Activated CD8-positive, alpha-beta memory T cell treated with anti-CD3 and anti-CD28 coated beads, Interleukin-2, amount 50 U/mL, for 24 hours (primary cell): ENCODE data around the gene SH3RF3.

Experiments
- DNase-seq: peaks from one replicate; pipeline ENCODE4 v3.0.0-alpha.2; 2020; ENCODE audit errors: extremely low read depth

The SH3RF3 gene

GRCh38 chr2:109332880-109333279 lies 203.9 kb downstream of the SH3RF3 start:
- DNase-seq: no peak

GRCh38 chr2:109333414-109334210 lies 204.6 kb downstream of the SH3RF3 start:
- DNase-seq: no peak

- DNase-seq: no peak
Observed at GRCh38 chr2:109335631-109336176, 206.7 kb downstream of the SH3RF3 start.

GRCh38 chr2:109336296-109336695 lies 207.3 kb downstream of the SH3RF3 start:
- no peak for DNase-seq

- DNase-seq: no peak
Observed at GRCh38 chr2:109337221-109337620, 208.2 kb downstream of the SH3RF3 start.

GRCh38 chr2:109339519-109339966 lies 210.5 kb downstream of the SH3RF3 start:
- DNase-seq: no peak

- DNase-seq: no peak
Observed at GRCh38 chr2:109340381-109340780, 211.4 kb downstream of the SH3RF3 start.

- no peak for DNase-seq
Observed at GRCh38 chr2:109341355-109342255, 212.6 kb downstream of the SH3RF3 start.

- no peak for DNase-seq
Observed at GRCh38 chr2:109342256-109342850, 213.3 kb downstream of the SH3RF3 start.

GRCh38 chr2:109342930-109343329 lies 213.9 kb downstream of the SH3RF3 start:
- DNase-seq: no peak

- no peak for DNase-seq
Observed at GRCh38 chr2:109343460-109343859, 214.5 kb downstream of the SH3RF3 start.

- DNase-seq: no peak
Observed at GRCh38 chr2:109344270-109344805, 215.3 kb downstream of the SH3RF3 start.

- DNase-seq: no peak
Observed at GRCh38 chr2:109345091-109345490, 216.1 kb downstream of the SH3RF3 start.

GRCh38 chr2:109345653-109346480 lies 216.9 kb downstream of the SH3RF3 start:
- DNase-seq: no peak

GRCh38 chr2:109346601-109347228 lies 217.7 kb downstream of the SH3RF3 start:
- DNase-seq: no peak

- DNase-seq: no peak
Observed at GRCh38 chr2:109347626-109348025, 218.6 kb downstream of the SH3RF3 start.

- DNase-seq: no peak
Observed at GRCh38 chr2:109348190-109348589, 219.2 kb downstream of the SH3RF3 start.

GRCh38 chr2:109348671-109349502 lies 219.9 kb downstream of the SH3RF3 start:
- no peak for DNase-seq
